ENCODE results near the gene MTUS2.

DNA sequence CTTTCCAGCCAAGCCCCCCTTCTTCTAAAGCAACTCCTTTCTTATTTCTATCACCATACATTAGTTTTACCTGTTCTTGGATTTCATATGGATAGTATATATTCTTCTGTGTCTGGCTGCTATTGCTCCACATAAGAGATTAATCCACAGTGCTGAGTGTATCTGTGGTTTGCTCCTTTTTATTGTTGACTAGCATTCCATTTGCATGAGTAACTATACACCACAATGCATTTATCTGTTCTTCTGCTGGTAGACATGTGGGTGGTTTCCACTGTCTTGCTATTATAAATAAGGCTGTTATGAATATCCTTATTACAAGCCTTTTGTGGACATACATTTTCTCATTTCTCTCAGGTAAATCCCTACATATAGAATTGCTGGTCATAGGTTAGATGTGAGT lies 637.2 kb downstream of the MTUS2 start:
- TF ChIP-seq CTCF (IDR thresholded peaks at IDR 0.05) (no peak), EZH2phosphoT487 (IDR thresholded peaks at IDR 0.05) (no peak)

All from neural progenitor cell (in vitro differentiated cells).